ENCODE data around the gene CRKL.

CRKL gene

DNA sequence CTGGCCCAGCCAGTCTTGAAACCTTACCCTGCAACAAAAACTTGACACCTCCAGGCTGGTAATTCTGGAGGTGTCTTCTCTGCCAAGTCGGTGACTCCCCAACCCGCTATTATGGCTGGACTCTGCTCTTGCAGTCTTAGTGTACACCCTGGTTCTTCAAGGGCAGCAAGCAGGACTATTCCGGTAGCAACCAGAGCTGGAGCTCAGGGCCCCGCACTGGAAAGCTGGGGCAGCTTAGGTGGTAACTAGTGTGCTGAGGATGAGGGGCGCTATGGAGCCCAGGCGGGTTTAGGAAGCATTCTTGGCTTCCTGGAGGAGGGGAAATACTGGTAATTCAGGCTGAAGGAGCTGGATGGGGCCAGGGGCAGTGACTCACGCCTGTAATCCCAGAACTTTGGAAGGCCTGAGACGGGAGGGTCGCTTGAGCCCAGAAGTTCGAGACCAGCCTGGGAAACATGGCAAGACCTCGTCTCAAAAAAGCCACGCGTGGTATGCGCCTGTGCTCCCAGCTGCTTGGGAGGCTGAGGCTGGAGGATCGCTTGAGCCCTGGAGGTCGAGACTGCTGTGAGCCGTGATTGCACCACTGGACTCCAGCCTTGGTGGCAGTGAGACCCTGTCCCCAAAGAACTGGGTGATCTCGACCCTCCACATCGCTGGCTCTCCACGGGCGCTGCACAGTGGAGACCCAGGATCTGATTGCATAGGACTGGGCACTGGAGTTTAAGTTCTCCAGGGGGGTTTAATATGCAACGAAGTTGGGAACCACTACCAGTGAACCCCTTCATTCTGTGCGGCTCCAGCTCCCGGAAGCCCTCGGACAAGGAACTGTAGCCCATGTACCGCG lies 39.3 kb downstream of the CRKL start:
- Mint-ChIP-seq H3K9me3 (no peaks in the 10 kb centered on the region), H3K4me1 (ENCODE audit: low read depth in 2 of 2) (peaks cover 0 to 12% of the 10 kb centered on the region in 2 donors), H3K36me3 (ENCODE audit: insufficient read depth) (peaks cover 29% of the 10 kb centered on the region), H3K4me3 (peak overlapping the region; percentile 65 to 71), H3K27ac (no peak overlapping the region), H3K27me3 (peaks cover 15 to 34% of the 10 kb centered on the region in 2 donors)
- ATAC-seq (replicated peaks) (no peak), DNase-seq (no peak)

DNA sequence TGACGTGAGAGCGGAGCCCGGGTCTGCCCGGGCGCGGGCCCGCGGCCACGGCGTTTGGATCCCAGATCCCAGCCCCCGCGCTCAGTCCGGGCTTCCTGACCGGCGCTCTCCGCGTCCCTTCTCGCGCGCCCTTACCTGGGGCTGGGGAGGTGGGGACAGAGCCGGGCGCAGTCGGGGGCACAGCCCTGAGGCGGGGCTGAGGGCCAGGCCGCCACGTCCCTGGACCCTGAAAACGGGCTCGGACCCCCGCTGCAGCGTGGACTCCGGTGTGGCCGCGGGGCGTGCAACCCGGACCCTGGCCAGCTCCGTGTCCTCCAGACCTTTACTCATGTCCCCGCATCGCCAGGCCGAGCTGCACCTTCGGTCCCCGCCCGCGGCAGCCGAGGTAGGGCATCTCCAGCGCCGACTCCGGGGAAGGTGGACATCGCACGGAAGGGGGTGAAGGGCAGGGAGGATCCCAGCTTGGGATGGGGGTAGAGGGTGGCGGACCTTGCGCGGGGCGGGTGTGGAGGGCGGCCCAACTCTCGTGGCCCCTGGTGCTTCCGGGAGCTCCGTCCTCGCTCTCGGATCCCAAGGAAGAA lies 40.0 kb downstream of the CRKL start:
- Mint-ChIP-seq H3K4me1 (ENCODE audit: low read depth in 2 of 2) (peaks cover 0 to 12% of the 10 kb centered on the region in 2 donors), H3K27me3 (peaks cover 15 to 34% of the 10 kb centered on the region in 2 donors), H3K36me3 (ENCODE audit: insufficient read depth) (peaks cover 22% of the 10 kb centered on the region), H3K9me3 (no peaks in the 10 kb centered on the region), H3K4me3 (peak overlapping the region; percentile 65 to 71), H3K27ac (no peak overlapping the region)
- no peak for DNase-seq
- no peak for ATAC-seq (replicated peaks)

DNA sequence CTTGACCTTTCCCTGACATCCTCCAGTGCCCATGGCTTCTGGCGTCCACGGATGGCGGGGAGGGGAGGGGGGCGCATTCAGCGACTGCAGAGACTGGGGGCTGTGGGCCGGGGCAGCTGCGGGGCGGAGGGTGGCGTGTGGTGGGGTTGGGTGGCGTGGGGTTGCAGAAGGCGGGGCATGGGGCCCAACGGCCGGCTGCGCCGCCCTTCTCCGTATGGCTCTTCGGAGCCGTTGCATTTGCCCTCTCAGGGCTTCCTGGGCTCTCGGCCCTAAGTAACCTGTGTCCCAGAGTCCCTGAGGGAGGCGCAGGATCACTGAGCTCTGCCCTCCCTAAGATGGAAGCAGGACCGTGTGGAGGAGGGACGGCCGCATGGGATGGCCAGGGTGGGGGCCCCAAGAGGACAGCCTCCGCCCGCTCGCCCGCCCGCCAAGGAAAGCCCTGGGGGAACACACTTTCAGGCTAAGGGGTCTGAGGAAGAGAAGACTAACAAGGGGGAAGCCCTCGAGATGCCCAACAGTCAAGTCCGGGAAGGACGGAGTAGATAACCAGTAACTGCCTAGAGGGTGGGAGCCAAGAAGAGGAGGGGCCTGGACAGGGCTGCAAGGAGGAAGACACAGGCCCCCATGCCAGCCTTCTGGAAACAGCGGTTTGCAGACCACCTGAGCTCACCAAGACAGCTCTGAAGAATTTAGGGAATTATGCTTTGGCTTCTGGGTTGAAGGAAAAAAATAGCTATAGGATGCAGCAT lies 40.6 kb downstream of the CRKL start:
- Mint-ChIP-seq H3K4me3 (peak overlapping the region; percentile 65 to 71), H3K27ac (no peak overlapping the region), H3K27me3 (peaks cover 15 to 35% of the 10 kb centered on the region in 2 donors), H3K9me3 (no peaks in the 10 kb centered on the region), H3K4me1 (ENCODE audit: low read depth in 2 of 2) (peaks cover 0 to 12% of the 10 kb centered on the region in 2 donors), H3K36me3 (ENCODE audit: insufficient read depth) (peaks cover 19% of the 10 kb centered on the region)
- DNase-seq = no peak
- peak; percentile 52 for ATAC-seq (replicated peaks)

DNA sequence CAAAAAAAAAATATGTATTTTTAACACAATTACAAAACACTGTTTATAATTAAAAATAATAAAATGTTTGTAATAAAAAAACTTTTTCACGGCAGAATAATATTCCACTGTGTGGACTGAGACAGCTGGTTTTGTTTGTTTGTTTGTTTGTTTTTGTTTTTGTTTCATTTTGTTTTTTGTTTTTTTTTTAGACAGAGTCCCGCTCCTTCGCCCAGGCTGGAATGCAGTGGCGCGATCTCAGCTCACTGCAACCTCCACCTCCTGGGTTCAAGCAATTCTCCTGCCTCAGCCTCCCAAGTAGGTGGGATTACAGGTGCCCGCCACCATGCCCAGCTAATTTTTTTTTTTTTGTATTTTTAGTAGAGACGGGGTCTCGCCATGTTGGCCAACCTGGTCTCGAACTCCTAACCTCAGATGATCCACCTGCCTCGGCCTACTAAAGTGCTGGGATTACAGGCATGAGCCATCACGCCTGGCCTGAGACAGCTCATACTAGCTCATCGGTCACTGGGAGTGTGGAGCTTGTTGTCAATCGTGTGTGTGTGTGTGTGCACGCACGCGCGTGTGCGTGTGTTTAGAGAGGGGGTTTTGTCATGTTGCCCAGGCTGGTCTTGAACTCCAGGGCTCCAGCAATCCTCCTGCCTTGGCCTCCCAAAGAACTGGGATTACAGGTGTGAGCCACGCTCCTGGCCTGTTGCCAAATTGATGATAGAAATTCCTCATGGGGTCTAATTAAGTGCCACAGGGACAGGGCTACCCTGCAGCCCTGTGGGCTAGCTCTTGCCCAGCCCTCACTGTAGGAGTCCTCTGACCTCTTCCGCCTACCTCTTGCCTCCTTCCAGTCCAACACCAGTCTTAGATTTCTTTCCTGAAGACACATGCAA lies 42.6 kb downstream of the CRKL start:
- H3K9me3 Mint-ChIP-seq = no peaks in the 10 kb centered on the region
- H3K27ac Mint-ChIP-seq = no peak overlapping the region
- no peak overlapping the region for H3K4me3 Mint-ChIP-seq
- H3K4me1 Mint-ChIP-seq (ENCODE audit: low read depth in 2 of 2) = peaks cover 5 to 20% of the 10 kb centered on the region in 2 donors
- DNase-seq (no peak), ATAC-seq (replicated peaks) (no peak)
- H3K27me3 Mint-ChIP-seq = peaks cover 29 to 55% of the 10 kb centered on the region in 2 donors
- peaks cover 5% of the 10 kb centered on the region for H3K36me3 Mint-ChIP-seq (ENCODE audit: insufficient read depth)

DNA sequence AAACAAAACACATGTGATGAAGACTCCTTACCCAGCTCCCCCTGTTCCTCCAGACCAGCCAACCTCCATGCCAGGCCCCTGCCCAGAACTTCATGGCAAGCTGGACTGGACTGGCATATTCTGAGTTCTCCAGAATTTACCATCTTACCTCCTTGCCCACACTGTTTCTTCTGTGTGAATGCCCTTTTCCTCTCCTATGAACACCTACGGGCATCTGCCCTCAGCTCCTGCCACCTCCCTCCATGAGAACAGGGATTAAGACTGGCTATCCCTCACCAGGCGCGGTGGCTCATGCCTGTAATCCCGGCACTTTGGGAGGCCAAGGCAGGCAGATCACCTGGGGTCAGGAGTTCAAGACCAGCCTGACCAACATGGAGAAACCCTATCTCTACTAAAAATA lies 43.4 kb downstream of the CRKL start:
- H3K27me3 Mint-ChIP-seq = peaks cover 29 to 57% of the 10 kb centered on the region in 2 donors
- peaks cover 5% of the 10 kb centered on the region for H3K36me3 Mint-ChIP-seq (ENCODE audit: insufficient read depth)
- no peak overlapping the region for H3K4me3 Mint-ChIP-seq
- ATAC-seq (replicated peaks) = no peak
- H3K9me3 Mint-ChIP-seq = no peaks in the 10 kb centered on the region
- DNase-seq = no peak
- H3K4me1 Mint-ChIP-seq (ENCODE audit: low read depth in 2 of 2) = peaks cover 5 to 20% of the 10 kb centered on the region in 2 donors
- H3K27ac Mint-ChIP-seq = no peak overlapping the region

DNA sequence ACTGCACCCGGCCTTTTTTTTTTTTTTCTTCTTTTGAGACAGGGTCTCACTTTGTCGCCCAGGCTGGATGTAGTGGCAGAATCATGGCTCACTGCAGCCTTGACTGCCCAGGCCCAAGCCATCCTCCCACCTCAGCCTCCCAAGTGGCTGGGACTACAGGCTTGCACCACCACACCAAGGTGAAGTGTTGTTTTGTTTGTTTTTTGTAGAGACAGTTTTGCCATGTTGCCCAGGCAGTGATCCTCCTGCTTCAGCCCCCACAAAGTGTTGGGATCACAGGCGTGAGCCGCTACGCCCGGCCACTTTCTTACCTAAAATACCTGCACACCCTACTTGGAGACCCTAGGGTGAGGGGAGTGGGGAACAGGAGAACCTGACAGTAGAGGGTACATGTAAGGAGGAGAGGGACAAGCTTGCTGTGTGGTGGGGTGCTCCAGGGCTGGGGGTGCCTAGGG lies 45.3 kb downstream of the CRKL start:
- Mint-ChIP-seq H3K4me3 (no peak overlapping the region), H3K27ac (no peak overlapping the region), H3K36me3 (ENCODE audit: insufficient read depth) (peaks cover 2% of the 10 kb centered on the region), H3K27me3 (peaks cover 29 to 41% of the 10 kb centered on the region in 2 donors), H3K9me3 (no peaks in the 10 kb centered on the region), H3K4me1 (ENCODE audit: low read depth in 2 of 2) (peaks cover 5 to 13% of the 10 kb centered on the region in 2 donors)
- DNase-seq = no peak
- no peak for ATAC-seq (replicated peaks)

DNA sequence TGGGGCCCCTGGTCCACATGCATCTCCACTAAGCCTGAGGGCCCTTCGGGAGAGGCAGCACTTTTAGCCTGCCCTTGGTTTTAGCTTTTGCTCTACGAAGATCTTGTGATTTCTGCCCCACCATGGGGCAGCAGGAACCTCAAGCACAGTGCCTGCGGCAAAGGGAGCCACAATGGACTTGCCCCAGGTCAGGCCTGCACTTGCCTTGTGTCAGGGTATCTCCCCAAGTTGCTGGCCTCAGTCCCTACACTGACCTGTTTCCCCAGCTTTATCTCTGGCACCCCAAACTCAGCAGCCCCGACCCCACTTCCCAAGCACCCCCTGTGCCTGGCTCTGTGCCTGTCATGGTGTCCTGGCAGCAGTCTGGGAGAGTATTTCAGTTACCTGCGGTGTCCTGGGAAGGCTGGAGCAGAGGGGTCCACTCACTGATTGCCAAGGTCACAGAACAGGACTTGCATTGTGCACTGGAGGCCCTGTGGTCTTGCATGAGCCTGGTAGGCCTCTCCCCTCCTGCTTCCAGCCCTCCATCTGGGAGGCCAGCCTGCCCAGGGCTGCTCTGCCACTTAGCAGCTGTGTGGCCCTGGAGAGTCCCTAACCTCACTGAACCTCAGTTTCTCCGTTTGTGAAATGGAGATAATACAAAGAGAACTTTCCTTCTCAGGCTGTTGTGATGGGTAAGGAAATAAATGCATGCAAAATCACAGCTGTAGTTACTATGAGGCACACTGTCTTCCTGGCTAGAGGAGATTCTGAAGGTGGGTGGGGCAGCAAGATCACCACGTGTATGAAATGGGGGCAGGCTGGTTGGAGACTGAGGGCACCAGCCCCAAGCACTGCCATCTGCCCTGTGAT lies 46.2 kb downstream of the CRKL start:
- no peak for ATAC-seq (replicated peaks)
- Mint-ChIP-seq H3K9me3 (no peaks in the 10 kb centered on the region), H3K27me3 (peaks cover 21 to 32% of the 10 kb centered on the region in 2 donors), H3K4me3 (peak overlapping the region in 1 of 2 donors; percentile 79), H3K4me1 (ENCODE audit: low read depth in 2 of 2) (peaks cover 5 to 8% of the 10 kb centered on the region in 2 donors), H3K36me3 (ENCODE audit: insufficient read depth) (no peaks in the 10 kb centered on the region), H3K27ac (peak overlapping the region in 1 of 2 donors; percentile 49)
- no peak for DNase-seq

DNA sequence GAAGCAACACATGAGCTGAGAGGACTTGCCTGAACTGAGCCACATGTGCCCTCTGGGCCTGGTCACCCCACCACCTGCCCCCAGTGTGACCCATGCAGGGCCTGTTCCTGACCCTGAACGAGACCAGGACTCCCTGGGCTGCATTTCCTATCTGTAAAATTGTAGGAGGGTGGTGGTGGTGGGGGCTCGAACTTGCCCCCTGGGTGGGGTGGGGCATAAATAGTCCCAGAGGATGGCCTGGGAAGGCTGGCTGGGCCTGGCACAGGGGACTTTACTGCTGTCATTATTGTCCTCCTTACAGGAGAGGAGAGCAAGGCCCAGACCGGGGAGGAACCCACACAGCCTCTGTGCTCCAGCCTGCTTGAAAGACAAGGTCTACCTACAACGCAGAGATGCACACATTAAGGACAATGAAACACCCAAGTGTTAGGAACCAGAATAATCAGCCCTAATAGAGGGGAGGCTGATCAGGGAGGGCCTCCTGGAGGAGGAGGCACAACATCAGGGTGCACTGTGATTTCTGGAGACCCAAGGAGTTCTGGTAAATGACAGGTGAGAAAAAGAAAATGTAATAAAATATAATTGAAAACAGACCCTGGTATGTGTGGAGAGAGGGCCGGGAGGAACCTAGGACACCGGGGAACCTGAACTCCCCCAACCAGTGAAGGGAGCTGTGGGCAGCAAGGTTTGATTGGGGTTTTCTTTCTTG lies 47.0 kb downstream of the CRKL start:
- Mint-ChIP-seq H3K27me3 (peaks cover 20 to 29% of the 10 kb centered on the region in 2 donors), H3K27ac (peak overlapping the region in 1 of 2 donors; percentile 49), H3K4me1 (ENCODE audit: low read depth in 2 of 2) (peaks cover 5 to 8% of the 10 kb centered on the region in 2 donors), H3K9me3 (no peaks in the 10 kb centered on the region), H3K4me3 (peak overlapping the region; percentile 76 to 79), H3K36me3 (ENCODE audit: insufficient read depth) (no peaks in the 10 kb centered on the region)
- DNase-seq (no peak), ATAC-seq (replicated peaks) (peak; percentile 8)

DNA sequence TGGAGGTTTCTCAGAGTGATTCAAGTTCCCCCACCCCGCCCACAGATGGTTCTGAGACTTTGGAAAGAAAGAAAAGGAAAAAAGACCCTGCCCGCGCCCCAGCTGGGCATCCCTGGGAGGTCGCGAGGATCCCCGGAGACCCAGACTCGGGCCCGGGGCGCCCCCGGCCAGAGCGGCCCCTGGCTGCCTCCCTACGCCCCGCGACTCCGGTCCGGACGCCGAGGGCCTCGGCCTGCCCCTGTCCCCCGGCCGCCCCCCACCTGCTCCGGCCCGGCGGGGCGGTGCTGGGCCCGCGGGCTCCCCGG lies 47.5 kb downstream of the CRKL start:
- peak overlapping the region; percentile 76 to 79 for H3K4me3 Mint-ChIP-seq
- peaks cover 20 to 29% of the 10 kb centered on the region in 2 donors for H3K27me3 Mint-ChIP-seq
- DNase-seq (no peak), ATAC-seq (replicated peaks) (no peak)
- H3K27ac Mint-ChIP-seq = peak overlapping the region in 1 of 2 donors; percentile 49
- no peaks in the 10 kb centered on the region for H3K9me3 Mint-ChIP-seq
- H3K4me1 Mint-ChIP-seq (ENCODE audit: low read depth in 2 of 2) = peaks cover 5 to 8% of the 10 kb centered on the region in 2 donors
- H3K36me3 Mint-ChIP-seq (ENCODE audit: insufficient read depth) = no peaks in the 10 kb centered on the region

DNA sequence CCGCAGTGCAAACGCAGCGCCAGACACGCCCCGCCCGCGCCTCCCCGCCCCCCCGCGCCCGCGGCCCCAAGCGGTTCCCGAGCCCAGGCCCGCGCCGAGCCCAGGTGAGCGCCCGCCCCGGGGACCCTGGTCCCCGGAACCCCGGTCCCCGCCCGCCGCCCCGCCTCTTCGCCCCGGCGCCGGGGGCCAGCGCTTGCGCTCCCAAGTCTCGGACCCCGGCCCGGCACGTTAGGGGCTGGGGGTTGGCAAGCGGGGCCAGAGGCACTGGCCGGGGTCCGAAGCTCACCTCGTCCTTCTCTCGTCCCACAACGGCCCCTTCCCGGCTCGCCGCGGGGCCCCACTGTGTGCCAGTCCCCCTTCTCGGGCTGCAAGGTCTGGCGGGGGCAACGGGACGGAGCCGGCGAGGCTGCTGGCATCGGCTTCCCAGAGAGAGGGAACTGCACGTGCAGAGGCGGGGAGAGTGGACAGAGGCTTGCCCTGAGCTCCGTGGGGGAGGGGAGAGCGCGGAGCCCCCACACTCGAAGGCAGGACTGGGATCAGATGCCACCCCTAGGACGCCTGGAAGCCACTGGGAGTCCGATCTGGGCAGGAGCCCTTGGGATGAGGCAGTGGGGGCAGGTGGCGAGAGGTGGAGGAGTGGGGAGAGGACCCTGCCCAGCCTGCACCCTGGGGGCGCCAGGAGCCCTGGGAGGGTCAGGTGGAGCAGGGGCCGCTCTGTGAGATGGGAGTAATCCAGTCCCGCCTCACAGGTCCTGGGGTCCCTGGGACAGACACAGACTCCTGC lies 48.1 kb downstream of the CRKL start:
- peaks cover 16 to 24% of the 10 kb centered on the region in 2 donors for H3K27me3 Mint-ChIP-seq
- DNase-seq (no peak), ATAC-seq (replicated peaks) (peak; percentile 51)
- peaks cover 5 to 8% of the 10 kb centered on the region in 2 donors for H3K4me1 Mint-ChIP-seq (ENCODE audit: low read depth in 2 of 2)
- no peak overlapping the region for H3K27ac Mint-ChIP-seq
- H3K36me3 Mint-ChIP-seq (ENCODE audit: insufficient read depth) = no peaks in the 10 kb centered on the region
- H3K9me3 Mint-ChIP-seq = no peaks in the 10 kb centered on the region
- H3K4me3 Mint-ChIP-seq = peak overlapping the region; percentile 43 to 55
